ENCODE measurements around the gene ATP2B1. TPM values are rescaled to one million over a fixed set of nuclear protein-coding genes. Genes with fewer than 3 reads are reported as not detected.
A peak's percentile ranks its signal among the peaks of the same experiment; 100 is the strongest.

ATP2B1 gene
- total and polyA plus RNA-seq, 7 experiments from 2014 or later: 11.0 to 101 (median 43.3) TPM

DNA sequence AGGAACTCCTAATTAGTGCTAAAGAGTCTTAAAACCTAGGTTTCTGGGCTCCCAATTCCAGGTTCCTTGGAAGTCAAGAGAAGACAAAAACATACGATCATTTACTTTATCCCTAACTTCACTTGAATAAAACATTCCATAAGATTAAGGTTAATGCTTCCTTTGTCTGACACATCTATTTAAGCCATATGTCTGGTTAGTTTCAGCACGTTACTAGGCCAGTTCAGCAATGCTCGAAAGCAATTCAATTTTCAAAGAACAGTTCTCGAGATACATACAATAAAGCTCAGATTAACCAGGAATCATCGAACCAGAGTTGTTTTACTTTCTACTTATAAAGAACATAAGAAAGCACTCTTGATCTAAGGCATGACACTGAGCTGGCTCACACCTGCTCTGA is 114.8 kb downstream of the ATP2B1 start:
- peaks cover 10 to 47% (median 39%) of the 10 kb centered on the region in 5 donors for H3K36me3 Mint-ChIP-seq
- no peak overlapping the region for H3K4me3 Mint-ChIP-seq
- DNase-seq: no peak
- H3K36me3 ChIP-seq (ENCODE audit: control insufficient read depth in 2 of 3, insufficient read depth in 3 of 3, low read length in 3 of 3): peaks cover 9 to 18% (median 15%) of the 10 kb centered on the region in 3 experiments
- intact Hi-C loops (cut with micrococcal nuclease): no loop called here
- H3K4me1 Mint-ChIP-seq: peaks cover 4 to 14% (median 9%) of the 10 kb centered on the region in 7 donors
- H3K9me3 Mint-ChIP-seq: no peaks in the 10 kb centered on the region
- CTCF ChIA-PET: interaction anchor here (1.2 kb wide), 1 partner anchor 50 kb away, joined by 3 read pairs; no protein-coding TSS in a partner anchor
- POLR2A ChIA-PET: no interaction called here
- H3K9me3 ChIP-seq (ENCODE audit: control insufficient read depth in 2 of 3, low read length in 3 of 3): no peaks in the 10 kb centered on the region
- H3K27ac Mint-ChIP-seq: peak overlapping the region in 1 of 9 donors; percentile 14
- no peak overlapping the region for H3K4me3 ChIP-seq (ENCODE audit: low read length)
- H3K27ac ChIP-seq (ENCODE audit: low read depth, low read length): no peak overlapping the region
- no peak for ATAC-seq
- no peaks in the 10 kb centered on the region for H3K27me3 ChIP-seq (ENCODE audit: control insufficient read depth in 2 of 2, insufficient read depth in 2 of 2, low read length in 2 of 2)
- H3K27me3 Mint-ChIP-seq: peaks cover 0 to 8% (median 0%) of the 10 kb centered on the region in 5 donors
- no peaks in the 10 kb centered on the region for H3K4me1 ChIP-seq (ENCODE audit: control insufficient read depth in 2 of 2, insufficient read depth in 2 of 2, low read length in 2 of 2)

DNA sequence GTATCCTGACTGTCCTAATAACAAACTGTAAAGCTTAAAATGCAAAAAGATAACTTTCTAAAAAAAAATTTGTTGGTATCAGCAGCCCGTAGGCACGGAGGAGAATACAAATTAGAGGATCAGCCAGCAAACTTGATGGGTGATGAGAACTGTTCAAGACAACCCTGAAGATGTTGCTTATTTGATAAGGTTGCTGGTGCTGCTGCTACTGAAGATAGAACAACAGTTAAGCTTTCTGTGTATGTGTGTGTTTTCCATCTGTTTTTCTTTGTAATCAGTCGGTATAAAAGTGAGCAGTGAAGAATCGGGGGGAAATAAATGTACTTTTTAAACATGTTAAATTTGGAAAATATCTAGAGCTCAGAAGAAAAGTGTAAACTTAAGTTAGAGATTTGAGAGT is 115.4 kb downstream of the ATP2B1 start:
- Mint-ChIP-seq H3K27ac (peak overlapping the region in 3 of 9 donors; percentile 22 to 40 (median 28)), H3K4me1 (peaks cover under 1 to 9% (median 4%) of the 10 kb centered on the region in 7 donors)

DNA sequence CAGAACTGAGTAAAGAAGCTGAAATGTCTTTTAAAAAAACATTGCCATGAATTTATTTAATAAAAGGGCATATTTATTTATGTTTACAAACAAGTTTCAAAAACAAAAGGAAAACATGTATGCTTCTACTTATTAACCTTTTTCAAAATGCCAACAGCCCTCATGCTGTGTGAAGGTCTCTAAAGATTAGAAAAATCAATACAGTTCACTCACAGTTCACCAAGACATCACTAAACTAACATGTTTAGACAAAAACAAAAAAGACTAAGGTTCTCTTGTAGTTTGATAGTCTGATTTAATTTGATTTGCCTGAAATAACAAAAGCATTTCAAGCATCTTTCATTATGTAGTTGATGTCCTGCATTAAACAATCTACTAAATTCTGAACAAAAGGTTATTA is 118.9 kb downstream of the ATP2B1 start:
- H3K9me3 ChIP-seq (ENCODE audit: control insufficient read depth in 2 of 3, low read length in 3 of 3): no peaks in the 10 kb centered on the region
- no peak overlapping the region for H3K4me3 ChIP-seq (ENCODE audit: low read length)
- no peak for ATAC-seq
- H3K27me3 Mint-ChIP-seq: peaks cover 0 to 2% (median 0%) of the 10 kb centered on the region in 5 donors
- ChIA-PET CTCF (no interaction called here), POLR2A (no interaction called here)
- no peak for DNase-seq
- H3K4me3 Mint-ChIP-seq: no peak overlapping the region
- H3K27me3 ChIP-seq (ENCODE audit: control insufficient read depth in 2 of 2, insufficient read depth in 2 of 2, low read length in 2 of 2): no peaks in the 10 kb centered on the region
- no peaks in the 10 kb centered on the region for H3K4me1 ChIP-seq (ENCODE audit: control insufficient read depth in 2 of 2, insufficient read depth in 2 of 2, low read length in 2 of 2)
- H3K36me3 Mint-ChIP-seq: peaks cover 10 to 39% (median 32%) of the 10 kb centered on the region in 5 donors
- no peaks in the 10 kb centered on the region for H3K9me3 Mint-ChIP-seq
- peaks cover 6 to 13% (median 9%) of the 10 kb centered on the region in 3 experiments for H3K36me3 ChIP-seq (ENCODE audit: control insufficient read depth in 2 of 3, insufficient read depth in 3 of 3, low read length in 3 of 3)
- intact Hi-C loops (cut with micrococcal nuclease): no loop called here
- no peak overlapping the region for H3K27ac ChIP-seq (ENCODE audit: low read depth, low read length)
- H3K4me1 Mint-ChIP-seq: peaks cover 0 to 14% (median 3%) of the 10 kb centered on the region in 7 donors
- H3K27ac Mint-ChIP-seq: no peak overlapping the region

More for the DNA sequence above, 115.4 kb downstream of the ATP2B1 start:
- no peak overlapping the region for H3K4me3 ChIP-seq (ENCODE audit: low read length)
- Mint-ChIP-seq H3K4me3 (no peak overlapping the region), H3K9me3 (no peaks in the 10 kb centered on the region), H3K27me3 (peaks cover 0 to 3% (median 0%) of the 10 kb centered on the region in 5 donors), H3K36me3 (peaks cover 10 to 41% (median 33%) of the 10 kb centered on the region in 5 donors)
- peaks cover 9 to 17% (median 9%) of the 10 kb centered on the region in 3 experiments for H3K36me3 ChIP-seq (ENCODE audit: control insufficient read depth in 2 of 3, insufficient read depth in 3 of 3, low read length in 3 of 3)
- intact Hi-C loops (cut with micrococcal nuclease): no loop called here
- ChIA-PET CTCF (no interaction called here), POLR2A (no interaction called here)
- no peaks in the 10 kb centered on the region for H3K9me3 ChIP-seq (ENCODE audit: control insufficient read depth in 2 of 3, low read length in 3 of 3)
- no peak overlapping the region for H3K27ac ChIP-seq (ENCODE audit: low read depth, low read length)
- no peak for ATAC-seq
- no peaks in the 10 kb centered on the region for H3K27me3 ChIP-seq (ENCODE audit: control insufficient read depth in 2 of 2, insufficient read depth in 2 of 2, low read length in 2 of 2)
- no peak for DNase-seq
- no peaks in the 10 kb centered on the region for H3K4me1 ChIP-seq (ENCODE audit: control insufficient read depth in 2 of 2, insufficient read depth in 2 of 2, low read length in 2 of 2)

- Histone ChIP-seq H3K36me3 (ENCODE audit: control insufficient read depth in 2 of 3, insufficient read depth in 3 of 3, low read length in 3 of 3) (no peaks in the 10 kb centered on the region), H3K27me3 (ENCODE audit: control insufficient read depth in 2 of 2, insufficient read depth in 2 of 2, low read length in 2 of 2) (no peaks in the 10 kb centered on the region), H3K4me1 (ENCODE audit: control insufficient read depth in 2 of 2, insufficient read depth in 2 of 2, low read length in 2 of 2) (no peaks in the 10 kb centered on the region), H3K4me3 (ENCODE audit: low read length) (no peak overlapping the region), H3K9me3 (ENCODE audit: control insufficient read depth in 2 of 3, low read length in 3 of 3) (no peaks in the 10 kb centered on the region), H3K27ac (ENCODE audit: low read depth, low read length) (no peak overlapping the region)
- CTCF ChIA-PET: no interaction called here
- Mint-ChIP-seq H3K4me1 (peaks cover 0 to 2% (median 0%) of the 10 kb centered on the region in 7 donors), H3K27me3 (no peaks in the 10 kb centered on the region), H3K9me3 (no peaks in the 10 kb centered on the region), H3K4me3 (no peak overlapping the region), H3K27ac (no peak overlapping the region), H3K36me3 (peaks cover 0 to 2% (median 0%) of the 10 kb centered on the region in 5 donors)
- ATAC-seq (no peak), DNase-seq (no peak)
- intact Hi-C loops (cut with micrococcal nuclease): no loop called here
- POLR2A ChIA-PET: no interaction called here
Observed at GRCh38 chr12:89578499-89578898, 130.1 kb downstream of the ATP2B1 start.

DNA sequence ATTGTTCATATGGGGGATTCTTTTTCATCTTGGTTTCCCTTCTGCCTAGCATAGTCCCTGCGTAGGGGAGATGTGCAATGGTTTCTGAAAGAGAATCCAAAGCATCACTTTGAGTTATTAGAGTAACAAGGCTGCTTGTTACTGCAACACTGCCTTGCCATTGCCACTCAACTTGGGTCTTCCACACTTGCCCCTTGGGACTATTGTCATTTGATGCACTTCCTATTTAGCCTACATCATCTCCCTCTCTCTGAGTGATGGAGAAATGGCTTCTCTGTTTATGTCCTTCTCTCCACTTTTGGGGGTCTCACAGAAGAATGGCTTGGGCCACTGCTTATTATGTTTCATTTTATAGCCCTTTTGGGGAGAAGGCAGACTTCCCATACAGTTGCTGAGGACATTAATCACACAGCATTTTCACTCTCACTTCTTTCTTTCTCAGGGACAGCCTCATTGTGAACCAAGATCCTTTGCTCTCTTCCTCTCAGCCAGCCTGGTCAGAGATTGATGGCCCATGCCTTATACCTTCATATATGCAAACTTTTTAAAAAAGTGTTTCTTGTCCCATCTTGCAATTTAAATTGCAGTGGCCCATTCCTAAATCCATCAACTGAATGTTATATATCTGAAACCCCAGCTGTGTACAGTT is 131.9 kb downstream of the ATP2B1 start:
- intact Hi-C loops (cut with micrococcal nuclease): no loop called here
- ChIA-PET POLR2A (no interaction called here), CTCF (no interaction called here)
- Mint-ChIP-seq H3K27me3 (no peaks in the 10 kb centered on the region), H3K4me3 (no peak overlapping the region), H3K4me1 (peaks cover 0 to 2% (median 0%) of the 10 kb centered on the region in 7 donors), H3K27ac (no peak overlapping the region), H3K9me3 (no peaks in the 10 kb centered on the region), H3K36me3 (peaks cover 0 to 2% (median 0%) of the 10 kb centered on the region in 5 donors)
- Histone ChIP-seq H3K27ac (ENCODE audit: low read depth, low read length) (no peak overlapping the region), H3K4me1 (ENCODE audit: control insufficient read depth in 2 of 2, insufficient read depth in 2 of 2, low read length in 2 of 2) (no peaks in the 10 kb centered on the region), H3K4me3 (ENCODE audit: low read length) (no peak overlapping the region), H3K36me3 (ENCODE audit: control insufficient read depth in 2 of 3, insufficient read depth in 3 of 3, low read length in 3 of 3) (no peaks in the 10 kb centered on the region), H3K27me3 (ENCODE audit: control insufficient read depth in 2 of 2, insufficient read depth in 2 of 2, low read length in 2 of 2) (no peaks in the 10 kb centered on the region), H3K9me3 (ENCODE audit: control insufficient read depth in 2 of 3, low read length in 3 of 3) (no peaks in the 10 kb centered on the region)
- ATAC-seq (no peak), DNase-seq (no peak)

- Mint-ChIP-seq H3K4me3 (no peak overlapping the region), H3K4me1 (peaks cover 0 to 2% (median 0%) of the 10 kb centered on the region in 7 donors)
Observed at GRCh38 chr12:89575374-89575773, 133.3 kb downstream of the ATP2B1 start.

GRCh38 chr12:89574736-89575208 is 133.9 kb downstream of the ATP2B1 start:
- H3K9me3 Mint-ChIP-seq: no peaks in the 10 kb centered on the region

More at GRCh38 chr12:89575374-89575773, 133.3 kb downstream of the ATP2B1 start:
- no peaks in the 10 kb centered on the region for H3K9me3 ChIP-seq (ENCODE audit: control insufficient read depth in 2 of 3, low read length in 3 of 3)
- H3K36me3 ChIP-seq (ENCODE audit: control insufficient read depth in 2 of 3, insufficient read depth in 3 of 3, low read length in 3 of 3): no peaks in the 10 kb centered on the region
- intact Hi-C loops (cut with micrococcal nuclease): no loop called here
- H3K27ac ChIP-seq (ENCODE audit: low read depth, low read length): no peak overlapping the region
- no peak overlapping the region for H3K4me3 ChIP-seq (ENCODE audit: low read length)
- H3K27ac Mint-ChIP-seq: no peak overlapping the region
- H3K4me1 ChIP-seq (ENCODE audit: control insufficient read depth in 2 of 2, insufficient read depth in 2 of 2, low read length in 2 of 2): no peaks in the 10 kb centered on the region
- ChIA-PET POLR2A (interaction anchor here (0.6 kb wide), 1 partner anchor 24 kb away, joined by 7 read pairs; no protein-coding TSS in a partner anchor), CTCF (no interaction called here)
- DNase-seq (no peak), ATAC-seq (no peak)
- H3K9me3 Mint-ChIP-seq: no peaks in the 10 kb centered on the region
- no peaks in the 10 kb centered on the region for H3K27me3 ChIP-seq (ENCODE audit: control insufficient read depth in 2 of 2, insufficient read depth in 2 of 2, low read length in 2 of 2)
- no peaks in the 10 kb centered on the region for H3K36me3 Mint-ChIP-seq
- no peaks in the 10 kb centered on the region for H3K27me3 Mint-ChIP-seq

More at GRCh38 chr12:89574736-89575208, 133.9 kb downstream of the ATP2B1 start:
- H3K27ac ChIP-seq (ENCODE audit: low read depth, low read length): no peak overlapping the region
- H3K9me3 ChIP-seq (ENCODE audit: control insufficient read depth in 2 of 3, low read length in 3 of 3): no peaks in the 10 kb centered on the region
- H3K4me1 ChIP-seq (ENCODE audit: control insufficient read depth in 2 of 2, insufficient read depth in 2 of 2, low read length in 2 of 2): no peaks in the 10 kb centered on the region
- H3K27ac Mint-ChIP-seq: no peak overlapping the region
- no peak overlapping the region for H3K4me3 ChIP-seq (ENCODE audit: low read length)
- no peak for DNase-seq
- ATAC-seq: no peak
- peaks cover 0 to 2% (median 0%) of the 10 kb centered on the region in 7 donors for H3K4me1 Mint-ChIP-seq
- H3K36me3 ChIP-seq (ENCODE audit: control insufficient read depth in 2 of 3, insufficient read depth in 3 of 3, low read length in 3 of 3): no peaks in the 10 kb centered on the region
- ChIA-PET POLR2A (no interaction called here), CTCF (no interaction called here)
- intact Hi-C loops (cut with micrococcal nuclease): no loop called here
- no peak overlapping the region for H3K4me3 Mint-ChIP-seq
- no peaks in the 10 kb centered on the region for H3K27me3 Mint-ChIP-seq
- no peaks in the 10 kb centered on the region for H3K27me3 ChIP-seq (ENCODE audit: control insufficient read depth in 2 of 2, insufficient read depth in 2 of 2, low read length in 2 of 2)
- H3K36me3 Mint-ChIP-seq: no peaks in the 10 kb centered on the region
